GM12878 (cell line): ENCODE measurements around the gene RAB24. TPM values are rescaled to one million over a fixed set of nuclear protein-coding genes. Genes with fewer than 3 reads are reported as not detected.

ENCODE experiments used
- BACH1 ChIP-seq: fragments of 450-650 bp; IDR thresholded peaks from 2 replicates; pipeline ENCODE4 v1.6.1; 2017; ENCODE audit warnings: mild to moderate bottlenecking, borderline replicate concordance
- CBFB ChIP-seq: IDR thresholded peaks from 2 replicates; pipeline ENCODE4 v1.6.1; 2016; ENCODE audit warnings: antibody characterized with exemption, low read depth
- CHD2 ChIP-seq: IDR thresholded peaks from 2 replicates; pipeline ENCODE4 v1.6.1; 2011; ENCODE audit warnings: low read depth, low read length, improper control_type of control experiment, borderline replicate concordance
- EGR1 ChIP-seq, 2 experiments: IDR thresholded peaks; 1 replicate in 1 of 2; 2 replicates in 1 of 2; pipeline ENCODE4 v1.6.1; 2011 to 2012; ENCODE audit warnings: low read depth in 2 of 2, low read length in 2 of 2, borderline replicate concordance in 1 of 2, mild to moderate bottlenecking in 1 of 2, moderate library complexity in 1 of 2
- MEF2B ChIP-seq: fragments of 450-650 bp; IDR thresholded peaks from 2 replicates; pipeline ENCODE4 v1.6.1; 2018; ENCODE audit warnings: mild to moderate bottlenecking, moderate library complexity; ENCODE audit not compliant: partially characterized antibody, poor library complexity, severe bottlenecking
- RB1 ChIP-seq: fragments of 450-650 bp; formaldehyde crosslinking; IDR thresholded peaks from 2 replicates; pipeline ENCODE4 v1.6.1; 2017; ENCODE audit warnings: mild to moderate bottlenecking, borderline replicate concordance
- RCOR1 ChIP-seq: conservative IDR thresholded peaks from 2 replicates; pipeline ENCODE4 v1.6.1; 2012; ENCODE audit warnings: low read depth, low read length, improper control_type of control experiment
- RFX5 ChIP-seq: IDR thresholded peaks from 2 replicates; pipeline ENCODE4 v1.6.1; 2011; ENCODE audit warnings: low read depth, low read length, improper control_type of control experiment
- SKIL ChIP-seq: fragments of 450-650 bp; IDR thresholded peaks from 2 replicates; pipeline ENCODE4 v1.6.1; 2017; ENCODE audit warnings: mild to moderate bottlenecking, low read depth, inconsistent platforms; ENCODE audit not compliant: poor library complexity, severe bottlenecking
- STAT1 ChIP-seq: fragments of 450-650 bp; conservative IDR thresholded peaks from 2 replicates; pipeline ENCODE4 v1.6.1; 2014; ENCODE audit warnings: antibody characterized with exemption, mild to moderate bottlenecking
- ZNF274 ChIP-seq: IDR thresholded peaks from one replicate; pipeline ENCODE4 v1.8.0; 2011; ENCODE audit not compliant: insufficient read length, insufficient read depth
- ZNF622 ChIP-seq: fragments of 450-650 bp; IDR thresholded peaks from 2 replicates; pipeline ENCODE4 v1.6.1; 2017; ENCODE audit warnings: mild to moderate bottlenecking, inconsistent platforms
- polyA plus RNA-seq, 11 experiments: library from polyadenylated mRNA; depleted of rRNA in 4 of 11; unstranded in 6 of 11; stranded (reverse) in 5 of 11; fragments of >200 nt; fragmentation: Nextera tagmentation in 4 of 11; fragmentation: Illumina TruSeq in 1 of 11; extraction: Ambion mirVana in 4 of 11; extraction: Trizol in 1 of 11; gene quantifications; 1 replicate in 1 of 11; 2 replicates in 10 of 11; pipeline versions ENCODE4 v1.2.1 to v1.2.3, GENCODE V29; 2011 to 2016; ENCODE audit warnings: inconsistent platforms in 2 of 11, missing spikeins in 2 of 11, low read depth in 1 of 11
- total RNA-seq, 4 experiments: library from RNA; depleted of rRNA in 3 of 4; stranded (reverse); fragments of >200 nt in 3 of 4; fragmentation: Illumina TruSeq in 1 of 4; extraction: Trizol in 1 of 4; gene quantifications; 2 replicates each; pipeline versions ENCODE4 v1.2.1 to v1.2.3, GENCODE V29; 2013 to 2021
- TF ChIP-seq, protein P1 (sequence below): fragments of 450-650 bp; IDR thresholded peaks from 2 replicates; pipeline ENCODE4 v1.6.1; 2017; ENCODE audit warnings: mild to moderate bottlenecking, moderate library complexity
- TF ChIP-seq, protein P2 (sequence below): IDR thresholded peaks from 2 replicates; pipeline ENCODE4 v1.6.1; 2012; ENCODE audit warnings: low read depth, low read length, improper control_type of control experiment
- TF ChIP-seq, protein P3 (sequence below): fragments of 150-350 bp; IDR thresholded peaks from 2 replicates; pipeline ENCODE4 v1.6.1; 2016; ENCODE audit warnings: low read depth, low read length

The RAB24 gene
- total and polyA plus RNA-seq, 10 of the 15 experiments (the other 5 are each of a cell fraction or from before 2014, with no cell fraction given) = 8.0 to 44.4 (median 24.4) TPM

DNA sequence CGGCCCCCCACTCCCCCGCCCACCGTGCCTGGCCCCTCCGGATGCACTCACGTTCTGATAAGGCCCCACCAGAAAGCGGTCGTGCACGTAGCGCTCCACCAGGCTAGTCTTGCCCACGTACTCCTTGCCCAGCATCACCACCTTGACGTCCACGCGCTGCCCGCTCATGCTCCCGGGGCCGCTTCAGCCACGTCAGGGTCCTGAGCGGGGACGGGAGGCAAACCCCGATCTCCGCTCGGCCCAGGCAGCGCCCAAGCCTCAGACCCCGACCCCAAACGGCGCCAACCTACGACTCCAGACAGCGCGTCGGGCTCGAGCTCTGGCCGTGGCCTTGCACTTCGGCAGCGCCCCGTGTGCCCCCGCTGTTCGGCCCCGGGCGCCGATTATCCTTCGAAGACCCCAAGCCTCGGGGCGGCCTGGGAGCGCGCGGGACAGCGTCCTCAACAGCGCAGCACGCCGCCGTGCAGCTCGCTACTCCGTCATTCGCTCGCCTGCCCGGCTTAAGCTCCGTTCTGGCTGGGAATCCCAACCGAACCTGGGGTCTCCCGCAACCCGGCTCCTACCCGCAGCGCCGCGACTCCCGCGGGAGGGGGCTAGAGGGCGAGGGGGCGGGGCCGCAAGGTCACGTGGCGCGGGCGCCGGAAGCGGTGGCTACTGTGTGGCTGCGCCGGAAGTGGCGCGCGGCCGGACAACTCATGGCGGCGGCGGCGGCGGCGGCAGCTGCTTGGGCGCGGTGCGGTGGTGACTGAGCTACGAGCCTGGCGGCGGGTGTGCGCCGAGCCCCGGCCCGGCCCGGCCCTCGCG is at the start of gene RAB24, which contains the start of gene PRELID1 (continued):
- TF ChIP-seq SKIL = no peak
- peak; percentile 63; the same call in 1 of the 2 replicates for TF ChIP-seq BACH1
- TF ChIP-seq STAT1 = no peak
- no peak for TF ChIP-seq ZNF622
- TF ChIP-seq MEF2B = peak; percentile 18
- TF ChIP-seq EGR1 (IDR thresholded peaks at IDR 0.05; ENCODE audit: borderline replicate concordance in 1 of 2, low read depth in 2 of 2, low read length in 2 of 2) = peak in 1 of 2 experiments; percentile 60; a peak in 1 of 3 replicates
- TF ChIP-seq, protein P1, sequence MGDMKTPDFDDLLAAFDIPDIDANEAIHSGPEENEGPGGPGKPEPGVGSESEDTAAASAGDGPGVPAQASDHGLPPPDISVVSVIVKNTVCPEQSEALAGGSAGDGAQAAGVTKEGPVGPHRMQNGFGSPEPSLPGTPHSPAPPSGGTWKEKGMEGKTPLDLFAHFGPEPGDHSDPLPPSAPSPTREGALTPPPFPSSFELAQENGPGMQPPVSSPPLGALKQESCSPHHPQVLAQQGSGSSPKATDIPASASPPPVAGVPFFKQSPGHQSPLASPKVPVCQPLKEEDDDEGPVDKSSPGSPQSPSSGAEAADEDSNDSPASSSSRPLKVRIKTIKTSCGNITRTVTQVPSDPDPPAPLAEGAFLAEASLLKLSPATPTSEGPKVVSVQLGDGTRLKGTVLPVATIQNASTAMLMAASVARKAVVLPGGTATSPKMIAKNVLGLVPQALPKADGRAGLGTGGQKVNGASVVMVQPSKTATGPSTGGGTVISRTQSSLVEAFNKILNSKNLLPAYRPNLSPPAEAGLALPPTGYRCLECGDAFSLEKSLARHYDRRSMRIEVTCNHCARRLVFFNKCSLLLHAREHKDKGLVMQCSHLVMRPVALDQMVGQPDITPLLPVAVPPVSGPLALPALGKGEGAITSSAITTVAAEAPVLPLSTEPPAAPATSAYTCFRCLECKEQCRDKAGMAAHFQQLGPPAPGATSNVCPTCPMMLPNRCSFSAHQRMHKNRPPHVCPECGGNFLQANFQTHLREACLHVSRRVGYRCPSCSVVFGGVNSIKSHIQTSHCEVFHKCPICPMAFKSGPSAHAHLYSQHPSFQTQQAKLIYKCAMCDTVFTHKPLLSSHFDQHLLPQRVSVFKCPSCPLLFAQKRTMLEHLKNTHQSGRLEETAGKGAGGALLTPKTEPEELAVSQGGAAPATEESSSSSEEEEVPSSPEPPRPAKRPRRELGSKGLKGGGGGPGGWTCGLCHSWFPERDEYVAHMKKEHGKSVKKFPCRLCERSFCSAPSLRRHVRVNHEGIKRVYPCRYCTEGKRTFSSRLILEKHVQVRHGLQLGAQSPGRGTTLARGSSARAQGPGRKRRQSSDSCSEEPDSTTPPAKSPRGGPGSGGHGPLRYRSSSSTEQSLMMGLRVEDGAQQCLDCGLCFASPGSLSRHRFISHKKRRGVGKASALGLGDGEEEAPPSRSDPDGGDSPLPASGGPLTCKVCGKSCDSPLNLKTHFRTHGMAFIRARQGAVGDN = peak; percentile 81
- TF ChIP-seq ZNF274 = no peak
- TF ChIP-seq RB1 = peak; percentile 47; the same call in 1 of the 2 replicates
- no peak for TF ChIP-seq CHD2
- TF ChIP-seq, protein P2, sequence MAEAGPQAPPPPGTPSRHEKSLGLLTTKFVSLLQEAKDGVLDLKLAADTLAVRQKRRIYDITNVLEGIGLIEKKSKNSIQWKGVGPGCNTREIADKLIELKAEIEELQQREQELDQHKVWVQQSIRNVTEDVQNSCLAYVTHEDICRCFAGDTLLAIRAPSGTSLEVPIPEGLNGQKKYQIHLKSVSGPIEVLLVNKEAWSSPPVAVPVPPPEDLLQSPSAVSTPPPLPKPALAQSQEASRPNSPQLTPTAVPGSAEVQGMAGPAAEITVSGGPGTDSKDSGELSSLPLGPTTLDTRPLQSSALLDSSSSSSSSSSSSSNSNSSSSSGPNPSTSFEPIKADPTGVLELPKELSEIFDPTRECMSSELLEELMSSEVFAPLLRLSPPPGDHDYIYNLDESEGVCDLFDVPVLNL = no peak
- TF ChIP-seq RFX5 = no peak
- TF ChIP-seq CBFB = no peak
- no peak for TF ChIP-seq RCOR1
- TF ChIP-seq, protein P3, sequence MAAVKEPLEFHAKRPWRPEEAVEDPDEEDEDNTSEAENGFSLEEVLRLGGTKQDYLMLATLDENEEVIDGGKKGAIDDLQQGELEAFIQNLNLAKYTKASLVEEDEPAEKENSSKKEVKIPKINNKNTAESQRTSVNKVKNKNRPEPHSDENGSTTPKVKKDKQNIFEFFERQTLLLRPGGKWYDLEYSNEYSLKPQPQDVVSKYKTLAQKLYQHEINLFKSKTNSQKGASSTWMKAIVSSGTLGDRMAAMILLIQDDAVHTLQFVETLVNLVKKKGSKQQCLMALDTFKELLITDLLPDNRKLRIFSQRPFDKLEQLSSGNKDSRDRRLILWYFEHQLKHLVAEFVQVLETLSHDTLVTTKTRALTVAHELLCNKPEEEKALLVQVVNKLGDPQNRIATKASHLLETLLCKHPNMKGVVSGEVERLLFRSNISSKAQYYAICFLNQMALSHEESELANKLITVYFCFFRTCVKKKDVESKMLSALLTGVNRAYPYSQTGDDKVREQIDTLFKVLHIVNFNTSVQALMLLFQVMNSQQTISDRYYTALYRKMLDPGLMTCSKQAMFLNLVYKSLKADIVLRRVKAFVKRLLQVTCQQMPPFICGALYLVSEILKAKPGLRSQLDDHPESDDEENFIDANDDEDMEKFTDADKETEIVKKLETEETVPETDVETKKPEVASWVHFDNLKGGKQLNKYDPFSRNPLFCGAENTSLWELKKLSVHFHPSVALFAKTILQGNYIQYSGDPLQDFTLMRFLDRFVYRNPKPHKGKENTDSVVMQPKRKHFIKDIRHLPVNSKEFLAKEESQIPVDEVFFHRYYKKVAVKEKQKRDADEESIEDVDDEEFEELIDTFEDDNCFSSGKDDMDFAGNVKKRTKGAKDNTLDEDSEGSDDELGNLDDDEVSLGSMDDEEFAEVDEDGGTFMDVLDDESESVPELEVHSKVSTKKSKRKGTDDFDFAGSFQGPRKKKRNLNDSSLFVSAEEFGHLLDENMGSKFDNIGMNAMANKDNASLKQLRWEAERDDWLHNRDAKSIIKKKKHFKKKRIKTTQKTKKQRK = no peak
